A549 (cell line): ENCODE results near the gene ANLN. TPM values are rescaled to one million over a fixed set of nuclear protein-coding genes. Genes with fewer than 3 reads are reported as not detected.

Source experiments
- BHLHE40 ChIP-seq: IDR thresholded peaks from 2 replicates; pipeline ENCODE4 v1.6.1; 2012; ENCODE audit warnings: low read depth, low read length, inconsistent platforms
- EHMT2 ChIP-seq: fragments of 200-600 bp; sonication (generic); IDR thresholded peaks from 2 replicates; pipeline ENCODE4 v1.6.1; 2016; ENCODE audit warnings: antibody characterized with exemption, low read depth, mild to moderate bottlenecking, moderate library complexity
- EP300 ChIP-seq, 2 experiments: fragments of >200 bp; sonication (Bioruptor Twin); formaldehyde crosslinking; IDR thresholded peaks; 2 replicates in 1 of 2; 3 replicates in 1 of 2; pipeline ENCODE4 v1.6.1; 2016 to 2017
- FOXS1 ChIP-seq: fragments of 250-450 bp; sonication (Bioruptor Pico); IDR thresholded peaks from 2 replicates; pipeline ENCODE4 v1.5.0; 2020; ENCODE audit warnings: mild to moderate bottlenecking, moderate library complexity
- HEYL ChIP-seq: fragments of 250-450 bp; sonication (Bioruptor Pico); IDR thresholded peaks from 2 replicates; pipeline ENCODE4 v1.8.0; 2021; ENCODE audit warnings: mild to moderate bottlenecking, moderate library complexity
- HOXB5 ChIP-seq: fragments of 250-450 bp; sonication (Bioruptor Pico); IDR thresholded peaks from 2 replicates; pipeline ENCODE4 v1.5.0; 2020; ENCODE audit warnings: mild to moderate bottlenecking, moderate library complexity
- JUNB ChIP-seq: fragments of >200 bp; sonication (Bioruptor Twin); formaldehyde crosslinking; IDR thresholded peaks from 2 replicates; pipeline ENCODE4 v1.6.1; 2016
- KDM5A ChIP-seq: fragments of 200-600 bp; sonication (generic); IDR thresholded peaks from 2 replicates; pipeline ENCODE4 v1.6.1; 2016; ENCODE audit warnings: antibody characterized with exemption, mild to moderate bottlenecking
- MAFK ChIP-seq: fragments of 450-650 bp; IDR thresholded peaks from 2 replicates; pipeline ENCODE4 v1.6.1; 2014; ENCODE audit not compliant: partially characterized antibody
- NFE2L2 ChIP-seq: fragments of 150-350 bp; conservative IDR thresholded peaks from 2 replicates; pipeline ENCODE4 v1.6.1; 2014; ENCODE audit warnings: low read length
- RNF2 ChIP-seq: fragments of 200-600 bp; sonication (generic); IDR thresholded peaks from 2 replicates; pipeline ENCODE4 v1.6.1; 2016; ENCODE audit warnings: low read depth, mild to moderate bottlenecking, antibody characterized with exemption, moderate library complexity, borderline replicate concordance
- SREBF2 ChIP-seq: fragments of 450-650 bp; IDR thresholded peaks from 2 replicates; pipeline ENCODE4 v1.6.1; 2014; ENCODE audit warnings: mild to moderate bottlenecking, moderate library complexity
- polyA plus RNA-seq, 4 experiments: library from polyadenylated mRNA; depleted of rRNA in 3 of 4; stranded (reverse); fragments of >200 nt; fragmentation: RNase III in 1 of 4; extraction: RNeasy Plus Mini Kit Qiagen cat#74134 plus additional on column Dnase treatment in 1 of 4; gene quantifications; 2 replicates in 3 of 4; 3 replicates in 1 of 4; pipeline ENCODE4 v1.2.3, GENCODE V29; 2011 to 2017
- TF ChIP-seq, protein P1 (sequence below): fragments of >200 bp; sonication (Bioruptor Twin); formaldehyde crosslinking; IDR thresholded peaks from 3 replicates; pipeline ENCODE4 v1.5.1; 2016
- TF ChIP-seq, protein P2 (sequence below): fragments of >200 bp; sonication (Bioruptor Twin); formaldehyde crosslinking; IDR thresholded peaks from 2 replicates; pipeline ENCODE4 v1.6.1; 2016
- TF ChIP-seq, protein P3 (sequence below): IDR thresholded peaks from 2 replicates; pipeline ENCODE4 v1.6.1; 2012; ENCODE audit warnings: low read depth, borderline replicate concordance
- TF ChIP-seq, protein P4 (sequence below): fragments of 250-450 bp; sonication (Bioruptor Pico); IDR thresholded peaks from 2 replicates; pipeline ENCODE4 v1.5.0; 2021; ENCODE audit warnings: mild to moderate bottlenecking, moderate library complexity, borderline replicate concordance
- TF ChIP-seq, protein P5 (sequence below): fragments of 200-600 bp; sonication (generic); IDR thresholded peaks from 2 replicates; pipeline ENCODE4 v1.6.1; 2016; ENCODE audit warnings: antibody characterized with exemption, mild to moderate bottlenecking, moderate library complexity
- TF ChIP-seq, protein P6 (sequence below): fragments of 450-650 bp; IDR thresholded peaks from 2 replicates; pipeline ENCODE4 v1.6.1; 2014; ENCODE audit warnings: antibody characterized with exemption

Gene ANLN
- polyA plus RNA-seq, 2 of the 4 experiments (the other 2 are of a cell fraction): 52.4 to 72.9 TPM

DNA sequence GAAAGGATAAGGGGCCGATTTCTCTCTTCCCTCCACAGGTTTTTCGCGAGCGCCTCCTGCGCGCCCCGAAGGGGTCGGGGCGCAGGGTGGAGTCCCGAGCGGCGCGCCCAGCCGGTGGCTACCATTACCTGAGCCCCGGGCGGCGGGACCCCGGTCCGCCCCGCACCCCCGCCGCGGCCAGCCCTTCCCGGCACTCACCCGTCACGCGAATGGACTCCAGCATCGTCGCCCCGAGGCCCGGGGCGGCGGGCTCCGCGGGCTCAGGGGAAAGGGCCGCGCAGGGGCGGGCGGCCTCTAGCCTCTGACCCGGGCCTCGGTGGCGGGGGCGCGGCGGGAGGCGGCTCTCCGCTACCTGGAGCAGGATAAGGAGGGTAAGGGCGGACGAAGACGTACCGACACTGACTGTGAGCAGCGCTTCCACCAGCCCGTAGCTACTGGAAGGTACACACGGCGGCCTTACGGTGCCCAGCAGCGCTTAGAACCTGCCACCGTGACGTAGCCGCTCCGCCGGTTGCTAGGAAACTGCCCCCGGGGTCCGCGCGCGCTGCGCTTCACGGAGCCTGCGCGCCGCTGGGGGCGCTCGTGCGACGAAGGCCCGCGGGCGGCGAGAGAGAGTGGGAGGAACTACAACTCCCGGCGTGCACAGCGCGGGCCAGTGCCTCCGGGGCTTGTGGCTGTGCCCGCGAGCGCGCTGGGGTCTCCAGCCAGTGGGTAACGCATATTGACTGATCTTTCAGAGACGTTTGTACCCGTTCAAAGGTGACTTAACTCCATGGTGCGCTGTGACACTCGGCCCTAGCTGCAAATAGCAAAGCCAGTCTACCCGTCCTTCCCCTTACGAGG, 22.7 kb upstream of the ANLN start (continued):
- TF ChIP-seq, protein P1, sequence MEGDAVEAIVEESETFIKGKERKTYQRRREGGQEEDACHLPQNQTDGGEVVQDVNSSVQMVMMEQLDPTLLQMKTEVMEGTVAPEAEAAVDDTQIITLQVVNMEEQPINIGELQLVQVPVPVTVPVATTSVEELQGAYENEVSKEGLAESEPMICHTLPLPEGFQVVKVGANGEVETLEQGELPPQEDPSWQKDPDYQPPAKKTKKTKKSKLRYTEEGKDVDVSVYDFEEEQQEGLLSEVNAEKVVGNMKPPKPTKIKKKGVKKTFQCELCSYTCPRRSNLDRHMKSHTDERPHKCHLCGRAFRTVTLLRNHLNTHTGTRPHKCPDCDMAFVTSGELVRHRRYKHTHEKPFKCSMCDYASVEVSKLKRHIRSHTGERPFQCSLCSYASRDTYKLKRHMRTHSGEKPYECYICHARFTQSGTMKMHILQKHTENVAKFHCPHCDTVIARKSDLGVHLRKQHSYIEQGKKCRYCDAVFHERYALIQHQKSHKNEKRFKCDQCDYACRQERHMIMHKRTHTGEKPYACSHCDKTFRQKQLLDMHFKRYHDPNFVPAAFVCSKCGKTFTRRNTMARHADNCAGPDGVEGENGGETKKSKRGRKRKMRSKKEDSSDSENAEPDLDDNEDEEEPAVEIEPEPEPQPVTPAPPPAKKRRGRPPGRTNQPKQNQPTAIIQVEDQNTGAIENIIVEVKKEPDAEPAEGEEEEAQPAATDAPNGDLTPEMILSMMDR: peak; percentile 81
- TF ChIP-seq MAFK: no peak
- no peak for TF ChIP-seq NFE2L2
- TF ChIP-seq JUNB: no peak
- TF ChIP-seq EHMT2: no peak
- TF ChIP-seq KDM5A: no peak
- TF ChIP-seq, protein P2, sequence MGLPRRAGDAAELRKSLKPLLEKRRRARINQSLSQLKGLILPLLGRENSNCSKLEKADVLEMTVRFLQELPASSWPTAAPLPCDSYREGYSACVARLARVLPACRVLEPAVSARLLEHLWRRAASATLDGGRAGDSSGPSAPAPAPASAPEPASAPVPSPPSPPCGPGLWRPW: no peak
- no peak for TF ChIP-seq HOXB5 (CRISPR knock-in tag)
- TF ChIP-seq HEYL (CRISPR knock-in tag): no peak
- TF ChIP-seq BHLHE40: no peak
- TF ChIP-seq, protein P3, sequence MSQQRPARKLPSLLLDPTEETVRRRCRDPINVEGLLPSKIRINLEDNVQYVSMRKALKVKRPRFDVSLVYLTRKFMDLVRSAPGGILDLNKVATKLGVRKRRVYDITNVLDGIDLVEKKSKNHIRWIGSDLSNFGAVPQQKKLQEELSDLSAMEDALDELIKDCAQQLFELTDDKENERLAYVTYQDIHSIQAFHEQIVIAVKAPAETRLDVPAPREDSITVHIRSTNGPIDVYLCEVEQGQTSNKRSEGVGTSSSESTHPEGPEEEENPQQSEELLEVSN: no peak
- TF ChIP-seq, protein P4, sequence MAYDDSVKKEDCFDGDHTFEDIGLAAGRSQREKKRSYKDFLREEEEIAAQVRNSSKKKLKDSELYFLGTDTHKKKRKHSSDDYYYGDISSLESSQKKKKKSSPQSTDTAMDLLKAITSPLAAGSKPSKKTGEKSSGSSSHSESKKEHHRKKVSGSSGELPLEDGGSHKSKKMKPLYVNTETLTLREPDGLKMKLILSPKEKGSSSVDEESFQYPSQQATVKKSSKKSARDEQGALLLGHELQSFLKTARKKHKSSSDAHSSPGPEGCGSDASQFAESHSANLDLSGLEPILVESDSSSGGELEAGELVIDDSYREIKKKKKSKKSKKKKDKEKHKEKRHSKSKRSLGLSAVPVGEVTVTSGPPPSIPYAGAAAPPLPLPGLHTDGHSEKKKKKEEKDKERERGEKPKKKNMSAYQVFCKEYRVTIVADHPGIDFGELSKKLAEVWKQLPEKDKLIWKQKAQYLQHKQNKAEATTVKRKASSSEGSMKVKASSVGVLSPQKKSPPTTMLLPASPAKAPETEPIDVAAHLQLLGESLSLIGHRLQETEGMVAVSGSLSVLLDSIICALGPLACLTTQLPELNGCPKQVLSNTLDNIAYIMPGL (CRISPR knock-in tag): no peak
- TF ChIP-seq EP300 (IDR thresholded peaks at IDR 0.05): no peak
- TF ChIP-seq, protein P5, sequence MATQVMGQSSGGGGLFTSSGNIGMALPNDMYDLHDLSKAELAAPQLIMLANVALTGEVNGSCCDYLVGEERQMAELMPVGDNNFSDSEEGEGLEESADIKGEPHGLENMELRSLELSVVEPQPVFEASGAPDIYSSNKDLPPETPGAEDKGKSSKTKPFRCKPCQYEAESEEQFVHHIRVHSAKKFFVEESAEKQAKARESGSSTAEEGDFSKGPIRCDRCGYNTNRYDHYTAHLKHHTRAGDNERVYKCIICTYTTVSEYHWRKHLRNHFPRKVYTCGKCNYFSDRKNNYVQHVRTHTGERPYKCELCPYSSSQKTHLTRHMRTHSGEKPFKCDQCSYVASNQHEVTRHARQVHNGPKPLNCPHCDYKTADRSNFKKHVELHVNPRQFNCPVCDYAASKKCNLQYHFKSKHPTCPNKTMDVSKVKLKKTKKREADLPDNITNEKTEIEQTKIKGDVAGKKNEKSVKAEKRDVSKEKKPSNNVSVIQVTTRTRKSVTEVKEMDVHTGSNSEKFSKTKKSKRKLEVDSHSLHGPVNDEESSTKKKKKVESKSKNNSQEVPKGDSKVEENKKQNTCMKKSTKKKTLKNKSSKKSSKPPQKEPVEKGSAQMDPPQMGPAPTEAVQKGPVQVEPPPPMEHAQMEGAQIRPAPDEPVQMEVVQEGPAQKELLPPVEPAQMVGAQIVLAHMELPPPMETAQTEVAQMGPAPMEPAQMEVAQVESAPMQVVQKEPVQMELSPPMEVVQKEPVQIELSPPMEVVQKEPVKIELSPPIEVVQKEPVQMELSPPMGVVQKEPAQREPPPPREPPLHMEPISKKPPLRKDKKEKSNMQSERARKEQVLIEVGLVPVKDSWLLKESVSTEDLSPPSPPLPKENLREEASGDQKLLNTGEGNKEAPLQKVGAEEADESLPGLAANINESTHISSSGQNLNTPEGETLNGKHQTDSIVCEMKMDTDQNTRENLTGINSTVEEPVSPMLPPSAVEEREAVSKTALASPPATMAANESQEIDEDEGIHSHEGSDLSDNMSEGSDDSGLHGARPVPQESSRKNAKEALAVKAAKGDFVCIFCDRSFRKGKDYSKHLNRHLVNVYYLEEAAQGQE: no peak
- no peak for TF ChIP-seq FOXS1
- TF ChIP-seq, protein P6, sequence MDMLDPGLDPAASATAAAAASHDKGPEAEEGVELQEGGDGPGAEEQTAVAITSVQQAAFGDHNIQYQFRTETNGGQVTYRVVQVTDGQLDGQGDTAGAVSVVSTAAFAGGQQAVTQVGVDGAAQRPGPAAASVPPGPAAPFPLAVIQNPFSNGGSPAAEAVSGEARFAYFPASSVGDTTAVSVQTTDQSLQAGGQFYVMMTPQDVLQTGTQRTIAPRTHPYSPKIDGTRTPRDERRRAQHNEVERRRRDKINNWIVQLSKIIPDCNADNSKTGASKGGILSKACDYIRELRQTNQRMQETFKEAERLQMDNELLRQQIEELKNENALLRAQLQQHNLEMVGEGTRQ: no peak
- TF ChIP-seq SREBF2: no peak
- no peak for TF ChIP-seq RNF2
